OCI-M2 (cell line): ENCODE data around the gene COX17.

Experiments
- DNase-seq: peaks from one replicate; lab custom pipeline; 2025; ENCODE audit not compliant: unreplicated experiment; lab: John Stamatoyannopoulos, UW

The COX17 gene

DNA sequence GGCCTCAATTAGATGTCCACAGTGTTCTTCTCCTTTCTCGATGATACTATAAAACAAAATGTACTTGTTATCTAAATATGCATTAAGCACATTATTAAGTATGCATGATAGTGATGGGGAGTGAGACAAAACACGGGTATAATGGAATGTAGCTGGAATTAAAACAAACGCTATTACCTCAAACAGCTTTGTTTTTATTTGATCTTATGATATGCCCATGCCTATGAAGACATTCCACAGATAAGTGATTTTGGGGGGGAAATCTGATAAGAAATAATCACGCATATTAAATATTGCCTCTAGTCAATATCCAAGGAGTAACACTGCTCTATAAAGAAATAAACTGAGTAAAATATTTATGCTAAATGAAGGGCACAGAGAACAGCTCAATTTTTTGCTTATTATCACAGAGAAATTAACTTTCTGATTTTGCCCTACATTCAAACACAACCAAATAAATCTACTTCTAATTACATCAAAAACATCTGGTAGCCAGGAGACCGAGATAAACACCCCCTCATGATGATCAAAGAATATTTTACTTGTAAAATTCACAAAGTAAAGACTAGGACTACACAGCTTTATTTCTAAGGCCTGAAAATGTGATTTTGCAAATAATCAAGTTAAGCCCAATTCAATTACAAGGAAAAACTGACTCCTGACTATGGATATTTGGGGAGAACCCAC is 1.9 kb downstream of the COX17 start:
- DNase-seq = no peak

DNA sequence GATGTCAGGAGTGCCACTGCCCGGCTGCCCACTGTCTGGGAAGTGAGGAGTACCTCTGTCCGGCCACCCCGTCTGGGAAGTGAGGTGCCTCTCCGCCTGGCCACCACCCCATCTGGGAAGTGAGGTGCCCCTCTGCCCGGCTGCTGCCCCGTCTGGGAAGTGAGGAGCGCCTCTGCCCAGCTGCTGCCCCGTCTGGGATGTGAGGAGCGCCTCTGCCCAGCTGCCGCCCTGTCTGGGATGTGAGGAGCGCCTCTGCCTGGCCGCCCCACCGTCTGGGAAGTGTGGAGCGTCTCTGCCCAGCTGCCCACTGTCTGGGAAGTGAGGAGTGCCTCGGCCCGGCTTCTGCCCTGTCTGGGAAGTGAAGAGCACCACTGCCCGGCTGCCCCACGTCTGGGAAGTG is 3.3 kb downstream of the COX17 start:
- DNase-seq = no peak

DNA sequence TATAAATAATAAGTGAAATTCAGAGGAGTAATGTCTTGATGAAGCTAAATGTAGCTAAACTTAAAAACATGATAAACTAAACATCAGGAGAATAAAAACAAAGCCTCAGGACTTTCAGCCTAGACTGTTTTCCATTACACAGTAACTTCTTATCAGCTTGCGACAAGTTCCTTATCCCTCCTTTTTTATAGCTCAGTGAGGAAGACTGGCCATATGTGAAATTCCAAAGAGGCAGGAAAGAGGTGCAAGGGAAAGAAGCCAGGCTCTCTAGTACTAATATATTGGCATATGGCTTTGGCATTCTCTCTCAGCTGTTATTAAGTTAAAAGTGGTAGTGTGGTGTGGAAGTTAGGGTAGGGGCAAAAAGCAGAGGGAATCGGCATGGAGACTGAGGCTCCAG is 4.4 kb downstream of the COX17 start:
- DNase-seq = no peak

DNA sequence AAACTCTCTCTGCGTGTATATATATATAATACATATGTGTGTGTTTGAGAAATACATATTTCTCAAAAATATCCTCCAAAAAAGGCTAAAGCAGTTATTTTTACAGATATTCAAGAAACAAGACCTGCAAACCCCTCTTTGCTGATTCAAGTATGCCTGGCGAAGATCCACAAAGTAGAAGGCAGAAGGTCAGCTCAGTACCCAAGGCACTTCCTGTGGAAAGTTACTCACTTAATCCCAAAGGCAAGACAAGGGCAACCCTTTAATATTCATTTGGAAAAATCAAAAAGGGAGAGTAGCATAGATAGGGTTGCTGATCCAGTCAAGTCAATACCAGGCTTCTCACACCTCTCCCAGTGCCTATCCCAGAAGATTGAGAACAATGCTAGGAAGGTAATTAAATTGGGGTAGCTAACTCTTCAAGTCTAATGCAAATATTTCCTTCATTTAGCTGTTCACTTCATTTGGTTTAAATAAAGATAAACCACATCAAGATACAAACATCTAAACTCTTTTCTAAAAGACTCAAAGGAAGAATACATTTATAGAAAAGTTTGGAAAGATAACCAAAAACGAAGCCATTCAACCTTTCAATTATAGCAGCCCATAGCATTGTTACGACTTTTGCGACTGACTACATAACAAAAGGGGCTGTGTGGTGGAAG is 7.2 kb downstream of the COX17 start:
- no peak for DNase-seq

DNA sequence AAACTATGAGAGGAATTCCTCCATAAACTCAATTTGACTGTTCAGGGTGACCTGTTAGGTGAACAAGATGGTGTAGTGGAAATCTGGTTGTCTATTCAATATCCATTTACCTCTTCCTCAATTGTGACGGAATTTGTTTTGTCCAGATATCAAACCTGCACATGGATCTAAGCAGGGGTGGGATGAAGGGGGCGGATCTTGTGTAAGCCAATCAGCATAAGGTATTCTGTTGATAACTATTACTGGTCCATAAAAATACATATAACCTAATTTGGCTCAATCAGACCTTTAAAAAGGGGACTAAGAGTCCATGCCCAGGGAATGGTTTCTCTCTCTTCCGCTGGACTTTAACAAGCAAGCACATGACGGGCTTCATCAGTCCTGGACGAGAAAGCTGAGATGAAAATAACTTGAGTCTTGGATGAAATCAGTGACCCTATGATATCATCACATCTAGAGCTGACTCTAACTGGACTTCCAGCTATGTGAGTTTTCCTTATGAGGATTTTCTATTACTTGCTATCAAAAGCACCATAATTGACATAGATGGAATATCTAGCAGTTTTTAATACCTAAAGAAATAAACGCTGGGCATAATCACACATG is 11.1 kb downstream of the COX17 start:
- DNase-seq = no peak

DNA sequence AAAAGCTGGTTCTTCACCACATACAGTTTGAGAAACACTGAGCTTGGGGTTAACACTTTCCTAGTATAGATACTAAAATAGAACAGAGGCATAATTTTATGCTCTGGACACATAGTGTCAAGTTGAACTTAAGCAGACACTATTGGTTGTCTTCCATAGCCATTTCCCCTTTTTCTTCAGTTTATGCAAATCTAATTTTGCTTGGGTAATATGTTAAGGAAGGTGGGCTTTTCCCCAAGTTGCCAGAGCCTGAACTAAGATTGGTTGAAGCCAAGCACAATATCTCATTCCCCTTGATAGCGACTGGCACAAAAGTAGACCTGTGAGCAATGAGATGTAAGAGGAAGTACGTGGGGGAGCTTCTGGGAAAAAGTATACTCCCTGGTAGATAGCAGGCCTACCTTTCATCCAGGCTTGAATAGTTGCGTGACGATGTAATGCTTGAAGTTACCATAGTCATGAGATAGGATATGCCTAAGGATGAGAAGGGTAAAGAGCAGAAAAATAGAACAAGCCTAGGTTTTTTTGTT is 12.3 kb downstream of the COX17 start:
- no peak for DNase-seq

DNA sequence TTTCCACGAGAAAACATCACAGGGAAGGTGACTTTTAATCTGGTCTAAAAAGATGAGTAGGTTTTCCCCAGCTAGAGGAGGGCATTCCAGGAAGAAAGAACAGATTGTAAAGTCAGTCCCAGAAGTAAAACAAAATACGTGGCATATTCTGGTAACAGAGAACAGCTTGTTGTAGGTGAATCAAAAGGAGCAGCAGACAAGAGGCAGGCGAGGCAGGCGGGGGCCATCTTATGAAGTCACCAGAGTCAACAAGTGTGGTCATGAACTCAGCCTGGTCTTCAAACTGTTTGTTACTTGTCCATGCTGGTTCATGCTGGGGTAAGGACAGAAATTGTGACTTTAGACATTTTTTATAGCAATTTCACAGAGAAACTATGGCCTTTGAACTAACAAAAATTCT is 12.8 kb downstream of the COX17 start:
- no peak for DNase-seq

DNA sequence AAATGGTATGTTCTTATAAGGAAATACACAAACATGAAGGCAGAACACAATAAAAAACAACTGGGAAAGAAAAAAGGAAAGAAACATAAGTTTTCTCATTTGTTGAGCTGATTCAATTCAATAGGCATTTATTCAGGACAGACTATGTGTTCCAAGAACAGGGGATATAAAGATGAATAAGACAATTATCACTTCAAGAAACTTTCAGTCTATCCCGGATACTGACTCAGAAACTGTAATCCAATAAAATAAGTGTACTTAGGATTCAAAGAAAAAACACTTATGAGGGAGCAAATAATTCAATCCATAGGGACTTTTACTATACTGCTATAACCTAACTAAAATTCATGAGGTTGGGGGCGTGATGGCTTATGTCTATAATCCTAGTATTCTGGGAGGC is 13.3 kb downstream of the COX17 start:
- no peak for DNase-seq

DNA sequence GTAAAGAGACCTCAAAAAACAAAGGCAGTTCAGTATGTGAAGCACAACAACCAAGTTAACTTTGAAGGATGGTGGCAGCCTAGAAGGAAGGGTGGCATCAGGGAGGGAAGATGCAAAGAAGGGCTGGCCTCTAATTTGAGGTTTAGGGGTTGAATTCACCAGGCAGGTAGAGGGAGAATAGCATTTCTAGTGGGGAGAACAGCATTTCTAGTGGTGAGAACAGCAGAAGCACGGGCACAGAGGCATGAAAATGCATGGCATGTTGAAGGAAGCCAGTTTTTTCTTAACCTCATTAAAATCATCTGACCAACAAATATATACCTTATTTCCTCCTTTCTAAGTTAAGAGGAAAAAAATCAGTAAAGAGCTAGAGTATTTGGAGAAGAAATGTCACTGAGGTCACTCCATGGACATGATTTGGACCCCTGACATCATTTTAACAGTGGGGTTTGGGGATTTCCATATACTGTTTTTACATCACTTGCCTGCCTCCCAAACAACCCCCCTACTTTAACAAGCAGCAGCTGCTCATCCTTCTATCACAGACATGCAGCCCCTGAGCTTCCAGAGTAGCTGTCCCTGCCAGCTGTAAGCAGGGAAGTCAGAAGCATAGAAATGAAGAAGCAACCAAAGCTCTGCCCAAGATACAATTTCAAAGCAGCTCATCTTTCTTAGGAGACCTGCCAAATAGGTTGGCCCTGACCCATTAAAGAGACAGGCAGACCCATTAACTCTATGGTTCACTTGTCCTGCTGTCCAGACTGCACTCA is 14.4 kb downstream of the COX17 start:
- no peak for DNase-seq

DNA sequence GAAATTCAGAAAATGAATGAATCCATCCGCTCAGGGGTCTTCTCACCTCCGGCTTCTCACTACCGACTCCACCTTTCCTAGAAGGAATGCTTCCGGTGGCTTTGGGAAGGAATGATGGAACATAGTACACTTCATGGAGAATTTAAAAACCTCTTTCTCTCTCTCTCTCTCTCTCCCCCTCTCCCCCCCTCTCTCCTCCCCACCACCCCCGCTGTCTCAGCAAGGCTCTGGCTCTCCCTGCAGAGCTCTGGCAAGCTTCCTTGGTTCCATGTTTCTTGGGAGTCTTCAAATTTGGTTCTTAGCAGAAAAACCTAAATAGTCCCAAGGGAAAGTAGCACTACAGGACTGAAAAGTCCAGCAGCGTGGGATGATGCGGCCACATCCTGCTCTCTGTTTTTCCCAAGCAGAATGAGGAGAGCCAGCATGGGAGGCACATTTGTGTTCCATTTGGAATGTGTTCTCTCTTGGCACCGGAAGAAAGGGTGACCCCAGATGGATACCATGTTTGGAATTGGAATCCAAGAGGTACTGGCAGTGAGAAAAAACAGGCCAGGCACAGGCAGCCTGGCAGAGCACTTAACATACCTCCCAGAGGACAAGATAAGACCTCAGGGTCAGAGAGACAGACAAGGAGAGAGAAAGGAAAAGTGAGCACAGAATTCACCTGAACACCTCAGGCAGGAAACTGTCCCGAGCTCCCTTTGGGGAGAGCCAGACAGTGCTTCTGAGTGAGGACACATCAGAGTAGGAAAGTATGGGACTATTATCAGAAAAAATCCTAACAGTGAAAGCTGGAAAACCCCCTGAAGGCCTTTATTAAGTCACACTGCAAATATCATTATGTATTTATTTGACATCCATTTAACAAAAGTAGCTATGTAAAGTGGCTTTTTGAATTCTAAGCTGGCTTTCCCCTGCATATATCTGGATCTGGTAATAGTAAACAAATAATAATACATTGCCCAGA is 16.4 kb downstream of the COX17 start, which contains the start of gene POPDC2:
POPDC2 (minus strand) TSS at position 116 of the 967 bp plus-strand sequence. CDS start 166 bp downstream, outside the sequence.
- DNase-seq = no peak

DNA sequence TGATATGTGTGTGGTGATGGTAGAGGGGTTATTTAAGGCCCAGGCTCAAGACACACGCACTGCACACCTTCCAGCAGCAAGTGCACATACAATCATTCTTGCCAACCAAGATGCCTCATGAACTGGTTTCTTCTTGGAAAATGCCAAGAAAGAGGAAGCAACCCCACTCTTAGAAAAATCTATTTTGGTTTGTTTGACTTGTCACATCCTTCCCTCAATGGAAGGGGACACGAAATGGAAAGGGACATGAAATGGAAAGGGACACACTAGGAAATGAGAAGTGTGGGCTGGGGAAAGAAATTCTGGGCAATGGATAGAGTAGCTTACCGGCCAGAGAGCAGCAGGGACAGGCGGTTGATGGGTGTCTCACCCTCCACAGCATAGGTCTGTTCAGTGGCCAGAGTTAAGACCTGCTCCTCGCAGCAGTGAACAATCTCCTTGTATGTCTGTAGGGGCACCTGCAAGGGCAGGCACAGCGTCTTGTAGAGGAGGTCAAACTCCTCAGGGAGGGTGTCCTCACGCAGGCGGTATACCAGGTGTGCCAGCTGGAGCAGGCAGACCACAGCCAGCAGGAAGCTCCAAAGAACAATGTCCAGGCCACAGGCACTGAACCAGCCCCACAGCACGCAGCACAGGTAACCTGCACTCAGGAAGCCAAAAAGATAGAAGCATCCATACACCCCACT is 17.5 kb downstream of the COX17 start:
- DNase-seq = no peak

DNA sequence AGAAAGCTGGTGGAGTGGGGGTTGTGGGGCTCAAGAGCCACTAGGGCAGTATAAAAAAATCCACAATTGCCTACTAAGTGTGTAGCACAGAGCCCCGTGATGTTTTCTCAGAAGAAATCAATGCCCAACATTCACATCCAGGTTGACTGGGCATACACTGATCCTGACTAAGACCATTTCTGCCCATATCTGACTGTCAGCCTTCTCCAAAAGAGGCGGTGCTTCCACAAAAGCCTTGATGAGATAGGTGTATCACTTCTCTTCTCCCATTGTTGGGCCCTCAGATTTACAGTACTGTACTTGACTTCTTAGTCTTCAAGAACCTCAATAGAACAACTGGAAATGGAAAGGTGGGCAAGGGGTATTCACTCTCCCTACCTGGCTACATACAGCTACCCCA is 18.2 kb downstream of the COX17 start:
- DNase-seq = no peak

DNA sequence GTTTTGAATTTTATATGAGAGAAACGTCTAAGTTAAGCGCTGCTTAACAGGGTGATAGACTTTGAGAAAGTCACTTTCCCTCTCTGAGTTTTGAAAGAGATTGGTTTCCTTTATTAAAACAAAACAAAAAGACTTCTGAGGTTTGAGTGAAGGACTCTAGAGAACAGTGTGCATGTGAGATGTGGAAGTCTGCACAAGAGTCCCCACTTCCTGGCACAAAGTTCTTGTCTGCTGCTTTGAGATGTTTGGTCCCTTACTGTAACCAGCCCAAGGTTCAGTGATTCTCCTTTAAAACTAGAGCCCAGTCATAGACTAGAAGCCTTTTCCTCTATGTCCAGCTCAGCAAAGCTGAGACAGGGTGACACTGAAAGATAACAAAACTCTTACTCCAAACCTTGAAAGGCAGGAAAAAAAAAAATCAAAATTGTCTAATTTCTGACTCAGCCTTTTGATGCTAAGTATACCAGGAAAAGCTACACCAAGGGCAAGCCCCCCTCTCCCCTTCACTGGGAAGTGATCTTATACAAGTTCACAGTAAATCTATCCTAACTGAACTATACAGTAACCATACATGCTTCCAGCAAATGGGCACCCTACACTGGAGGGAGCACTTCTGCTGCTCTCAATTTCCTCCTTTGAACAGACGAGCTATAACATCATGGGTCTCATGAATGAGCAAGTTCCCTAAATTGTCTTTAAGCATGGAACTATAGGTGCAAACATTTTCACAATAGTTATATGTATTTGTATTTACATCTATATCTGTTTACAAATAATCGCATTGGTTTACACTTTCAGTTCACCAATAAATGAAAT is 19.1 kb downstream of the COX17 start:
- no peak for DNase-seq

DNA sequence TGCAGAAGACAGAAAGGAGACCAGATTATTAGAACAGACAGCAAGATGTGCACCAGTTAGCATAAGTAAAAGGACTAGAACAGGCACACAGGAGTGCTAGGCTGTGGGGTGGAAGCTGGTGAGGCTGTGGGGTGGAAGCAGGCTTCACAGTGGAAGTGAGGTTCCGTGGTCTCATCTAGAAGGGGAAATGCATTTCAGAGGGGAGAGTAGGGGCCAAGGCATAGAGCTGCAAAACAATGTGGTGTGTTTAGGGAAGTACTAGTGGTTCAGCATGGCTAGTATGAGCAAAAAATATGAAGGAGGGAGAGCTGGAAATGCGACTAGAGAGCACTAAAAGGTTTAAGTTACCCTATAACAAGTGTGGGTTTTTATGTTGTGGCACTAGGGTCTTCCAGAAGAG is 23.3 kb downstream of the COX17 start:
- DNase-seq = no peak

DNA sequence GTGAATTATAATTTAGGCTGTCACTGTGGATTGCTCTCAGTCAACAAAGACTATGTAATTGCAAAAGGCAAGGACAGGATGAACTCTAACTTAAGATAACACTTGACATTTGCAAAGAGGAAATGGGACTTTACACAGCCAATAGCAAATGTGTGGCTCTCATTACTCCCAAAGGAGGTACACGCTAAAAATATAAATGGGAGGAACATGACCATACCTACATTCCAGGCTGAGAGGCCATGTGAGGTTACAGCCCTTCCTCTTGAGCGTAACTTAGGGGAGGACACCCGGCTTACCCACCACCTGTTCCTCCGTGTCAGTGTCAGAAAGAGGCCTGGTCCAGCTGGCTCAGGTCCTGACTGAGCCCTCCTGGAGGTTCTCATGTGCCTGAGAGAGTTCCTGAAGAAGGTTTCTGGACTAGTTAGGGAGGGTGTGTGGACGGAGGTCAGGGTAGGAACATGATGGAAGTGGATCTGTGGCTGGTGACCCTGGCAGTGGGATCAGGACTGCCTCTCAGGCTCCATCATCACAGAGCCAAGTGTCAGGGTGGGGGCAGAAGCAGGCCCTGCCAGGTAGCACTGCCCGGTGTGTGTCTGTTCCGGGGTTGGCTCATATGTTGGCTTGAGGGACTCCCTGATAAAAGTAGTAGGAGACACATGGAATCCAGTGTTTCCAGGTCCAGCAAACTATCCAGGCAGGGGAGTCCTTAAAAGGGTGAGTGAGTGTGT is 24.7 kb downstream of the COX17 start:
- no peak for DNase-seq

DNA sequence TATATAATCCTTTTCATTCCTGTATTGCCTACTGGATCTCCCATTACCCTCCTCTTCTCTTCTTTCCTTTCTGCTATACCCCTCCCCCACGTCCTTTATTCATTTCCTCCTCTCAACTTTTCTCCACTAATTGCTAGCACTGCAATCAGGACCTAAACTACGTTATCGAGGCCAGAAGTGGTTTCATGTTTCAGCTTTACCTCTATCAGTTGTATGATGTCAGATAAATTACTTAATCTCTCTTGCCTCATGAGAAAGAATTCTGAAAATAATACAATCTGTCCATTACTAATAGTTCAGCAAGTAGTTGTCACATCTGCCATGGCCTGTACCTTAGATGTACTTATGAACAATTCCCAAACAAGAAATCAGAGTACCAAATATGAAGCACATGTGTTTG is 27.4 kb downstream of the COX17 start:
- DNase-seq = no peak

DNA sequence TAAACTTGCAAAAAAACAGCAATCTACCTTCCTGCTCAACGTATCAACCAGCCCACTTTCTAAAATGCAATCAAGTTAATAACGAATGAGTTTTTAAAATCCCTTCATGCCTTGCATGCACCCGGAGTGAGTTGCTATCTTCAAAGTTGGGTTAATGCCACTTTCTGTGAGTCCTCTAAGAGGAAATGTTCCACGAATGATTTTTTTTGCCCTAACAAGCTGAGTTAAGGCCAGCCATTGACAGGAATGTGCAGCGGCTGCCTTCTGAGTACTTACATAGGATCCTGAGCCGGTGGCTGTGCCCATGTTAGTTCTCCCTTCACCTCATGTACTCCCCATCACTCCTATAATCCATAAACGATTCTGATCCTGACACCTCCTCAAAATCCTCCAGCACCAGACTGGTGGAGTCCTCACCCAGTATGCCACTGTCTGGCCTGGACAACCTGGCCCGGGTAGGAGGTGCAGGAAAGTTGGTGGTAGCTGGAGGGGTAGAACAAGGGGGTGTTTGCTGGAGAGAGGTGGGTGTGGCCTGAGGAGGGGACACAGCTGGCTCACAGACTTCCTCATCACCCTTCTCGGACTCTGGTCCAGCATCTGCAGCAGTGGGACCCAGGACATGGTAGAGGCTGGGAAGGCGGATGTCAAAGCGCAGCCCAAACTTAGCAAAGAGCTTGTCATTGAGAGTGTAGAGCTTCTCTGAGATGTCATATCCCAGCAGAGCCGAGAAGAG is 29.2 kb downstream of the COX17 start:
- DNase-seq = no peak

DNA sequence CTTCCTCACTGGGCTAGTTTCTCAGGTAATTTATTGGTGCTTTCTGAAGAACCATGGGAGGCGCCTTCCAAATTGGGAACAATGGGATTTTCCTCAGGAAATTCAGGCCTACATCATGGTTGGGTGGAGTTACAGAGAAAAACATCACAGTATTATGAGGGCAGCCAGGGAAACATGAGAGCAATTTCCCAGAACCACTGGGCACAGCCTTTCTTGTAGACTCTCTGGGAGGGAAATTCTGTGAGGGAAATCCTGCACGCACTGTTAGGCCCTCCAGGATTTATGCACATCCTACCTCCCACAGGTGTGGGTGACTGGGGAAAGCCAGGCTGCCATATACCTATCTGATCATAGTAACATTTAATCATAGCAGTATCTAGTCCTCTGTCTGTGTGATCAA is 30.0 kb downstream of the COX17 start:
- DNase-seq = no peak
